A673 (cell line): ENCODE data around the gene COPS9. TPM values are rescaled to one million over a fixed set of nuclear protein-coding genes. Genes with fewer than 3 reads are reported as not detected.

ENCODE experiments used
- BruUV-seq: library from RNA; stranded (reverse); fragments of 400-500 nt; replicated peaks from 2 replicates; lab custom pipeline; 2021; lab: Mats Ljungman, UMichigan
- CTCF ChIA-PET: fragments of 300-600 bp; sonication (Branson Sonifier 250); formaldehyde crosslinking; loops from one replicate; lab custom pipeline; 2022; ENCODE audit warnings: antibody characterized with exemption; lab: Charles Lee
- POLR2A ChIA-PET: fragments of 300-600 bp; sonication (Branson Sonifier 250); formaldehyde crosslinking; loops from one replicate; lab custom pipeline; 2022; ENCODE audit warnings: antibody characterized with exemption; ENCODE audit not compliant: low non-redundant PET; lab: Charles Lee
- DNase-seq: peaks from one replicate; pipeline ENCODE4 v3.0.0-alpha.2; 2015; ENCODE audit warnings: low spot score
- H3K27ac ChIP-seq: fragments of 200-600 bp; sonication (generic); 2 replicates; pipeline ENCODE4 v1.5.1; 2016; ENCODE audit warnings: mixed run types, low read depth, mild to moderate bottlenecking, mixed read lengths, antibody characterized with exemption, low read length; ENCODE audit not compliant: poor library complexity, severe bottlenecking
- H3K27me3 ChIP-seq: fragments of 200-600 bp; sonication (generic); replicated peaks from 2 replicates; pipeline ENCODE4 v1.6.1; 2017; ENCODE audit warnings: mixed run types, low read depth, mild to moderate bottlenecking, mixed read lengths, antibody characterized with exemption, low read length; ENCODE audit not compliant: insufficient read depth, poor library complexity
- H3K36me3 ChIP-seq: fragments of 200-600 bp; sonication (generic); 2 replicates; pipeline ENCODE4 v1.6.1; 2016; ENCODE audit warnings: mixed run types, mild to moderate bottlenecking, mixed read lengths, antibody characterized with exemption, low read length; ENCODE audit not compliant: insufficient read depth, poor library complexity, severe bottlenecking
- H3K4me1 ChIP-seq: fragments of 200-600 bp; sonication (generic); 2 replicates; pipeline ENCODE4 v1.6.1; 2017; ENCODE audit warnings: mixed run types, mild to moderate bottlenecking, mixed read lengths, antibody characterized with exemption, low read length; ENCODE audit not compliant: insufficient read depth, poor library complexity, severe bottlenecking
- H3K4me3 ChIP-seq: fragments of 200-600 bp; sonication (generic); 2 replicates; pipeline ENCODE4 v1.5.1; 2016; ENCODE audit warnings: low read depth, mixed run types, mild to moderate bottlenecking, mixed read lengths, low read length; ENCODE audit not compliant: poor library complexity, severe bottlenecking
- H3K9me3 ChIP-seq: fragments of 200-600 bp; sonication (generic); 2 replicates; pipeline ENCODE4 v1.6.1; 2016; ENCODE audit warnings: mixed run types, low read depth, mild to moderate bottlenecking, mixed read lengths, antibody characterized with exemption, low read length; ENCODE audit not compliant: poor library complexity, severe bottlenecking
- CTCF ChIP-seq: fragments of 300-800, 200-600 bp; sonication (generic); conservative IDR thresholded peaks from 2 replicates; pipeline ENCODE4 v1.5.1; 2017; ENCODE audit warnings: low read depth, mild to moderate bottlenecking, antibody characterized with exemption, low read length, moderate library complexity, mixed read lengths
- EZH2 ChIP-seq: fragments of 200-600 bp; sonication (generic); IDR thresholded peaks from 2 replicates; pipeline ENCODE4 v1.6.1; 2017; ENCODE audit warnings: borderline replicate concordance, low read depth, mild to moderate bottlenecking, mixed read lengths, antibody characterized with exemption, low read length; ENCODE audit not compliant: poor library complexity, severe bottlenecking
- intact Hi-C: fragments of 100-400 bp; cut with micrococcal nuclease; formaldehyde crosslinking; loops from one replicate; pipeline ENCODE4 v1.10.0; 2022; ENCODE audit not compliant: unreplicated experiment
- total RNA-seq: library from RNA; stranded (reverse); gene quantifications from 2 replicates; pipeline ENCODE4 v1.2.3, GENCODE V29; 2021

Gene COPS9
- total RNA-seq, 1 experiment from 2014 or later, result 136 TPM

GRCh38 chr2:240127911-240128607 is 8.0 kb downstream of the COPS9 start:
- H3K36me3 ChIP-seq, result peaks cover 27% of the 10 kb centered on the region

GRCh38 chr2:240127191-240127750 is 8.8 kb downstream of the COPS9 start:
- Histone ChIP-seq H3K27me3 (no peaks in the 10 kb centered on the region), H3K36me3 (peaks cover 19% of the 10 kb centered on the region), H3K4me3 (no peak overlapping the region), H3K27ac (no peak overlapping the region), H3K4me1 (no peaks in the 10 kb centered on the region), H3K9me3 (no peaks in the 10 kb centered on the region)
- TF ChIP-seq EZH2 (no peak), CTCF (no peak)
- ChIA-PET CTCF (no interaction called here), POLR2A (no interaction called here)
- intact Hi-C loops, result no loop called here
- BruUV-seq, result no TSS peak
- DNase-seq, result no peak

More at GRCh38 chr2:240127911-240128607, 8.0 kb downstream of the COPS9 start:
- no peak overlapping the region for H3K4me3 ChIP-seq
- POLR2A ChIA-PET, result no interaction called here
- DNase-seq, result no peak
- H3K4me1 ChIP-seq, result no peaks in the 10 kb centered on the region
- CTCF ChIA-PET, result no interaction called here
- TF ChIP-seq EZH2 (no peak), CTCF (no peak)
- no peaks in the 10 kb centered on the region for H3K9me3 ChIP-seq
- H3K27ac ChIP-seq, result no peak overlapping the region
- no TSS peak for BruUV-seq
- H3K27me3 ChIP-seq, result no peaks in the 10 kb centered on the region
- intact Hi-C loops, result no loop called here

- Histone ChIP-seq H3K9me3 (no peaks in the 10 kb centered on the region), H3K27me3 (no peaks in the 10 kb centered on the region), H3K36me3 (peaks cover 17% of the 10 kb centered on the region), H3K4me1 (no peaks in the 10 kb centered on the region), H3K27ac (no peak overlapping the region), H3K4me3 (no peak overlapping the region)
- TF ChIP-seq CTCF (no peak), EZH2 (no peak)
- ChIA-PET CTCF (no interaction called here), POLR2A (no interaction called here)
- intact Hi-C loops, result no loop called here
- BruUV-seq, result no TSS peak
- DNase-seq, result no peak
Observed at GRCh38 chr2:240126731-240127130, 9.4 kb downstream of the COPS9 start.
